Measurements from ENCODE around the gene LRP1-AS.
"Not testable (repeated sequence)": the region's sequence is repeated elsewhere in the genome, so short reads cannot be mapped to it uniquely, and the experiment has no call there.

LRP1-AS gene

DNA sequence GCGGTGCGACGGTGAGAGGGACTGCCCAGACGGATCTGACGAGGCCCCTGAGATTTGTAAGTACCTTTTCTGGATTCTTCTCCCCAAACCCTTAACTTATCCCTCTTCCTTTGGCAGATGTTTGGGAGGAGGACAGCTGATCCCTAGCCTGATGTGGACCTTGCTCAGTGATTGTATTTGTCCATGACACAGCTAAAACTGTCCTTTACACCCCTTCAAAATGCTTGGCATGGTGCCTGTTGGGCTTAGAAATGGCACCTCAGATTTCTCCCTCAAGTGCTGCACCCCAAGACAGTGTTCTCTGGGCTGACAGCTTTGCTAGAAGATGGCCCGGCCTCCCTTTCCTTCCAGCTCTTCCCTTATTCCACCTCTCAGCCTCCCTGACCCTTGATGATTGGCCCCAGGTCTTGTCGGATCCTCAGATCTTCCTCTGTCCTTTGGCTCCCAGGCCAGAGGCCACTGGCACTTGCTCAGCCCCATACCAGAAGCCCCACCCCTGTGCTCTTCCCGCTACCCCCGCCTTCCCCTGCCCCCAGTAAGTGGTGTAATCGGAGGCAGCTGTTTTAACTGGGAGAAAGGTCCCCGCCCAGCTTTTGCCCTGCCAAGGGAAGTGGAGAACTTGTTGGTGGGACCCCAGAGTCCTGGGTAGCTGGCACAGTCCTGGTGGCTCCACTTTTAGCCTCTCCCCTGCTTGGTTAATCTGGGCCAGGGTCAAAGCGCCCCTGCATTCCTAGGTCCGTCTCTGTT, 8.7 kb downstream of the LRP1-AS start:
- no peak for FAIRE-seq

DNA sequence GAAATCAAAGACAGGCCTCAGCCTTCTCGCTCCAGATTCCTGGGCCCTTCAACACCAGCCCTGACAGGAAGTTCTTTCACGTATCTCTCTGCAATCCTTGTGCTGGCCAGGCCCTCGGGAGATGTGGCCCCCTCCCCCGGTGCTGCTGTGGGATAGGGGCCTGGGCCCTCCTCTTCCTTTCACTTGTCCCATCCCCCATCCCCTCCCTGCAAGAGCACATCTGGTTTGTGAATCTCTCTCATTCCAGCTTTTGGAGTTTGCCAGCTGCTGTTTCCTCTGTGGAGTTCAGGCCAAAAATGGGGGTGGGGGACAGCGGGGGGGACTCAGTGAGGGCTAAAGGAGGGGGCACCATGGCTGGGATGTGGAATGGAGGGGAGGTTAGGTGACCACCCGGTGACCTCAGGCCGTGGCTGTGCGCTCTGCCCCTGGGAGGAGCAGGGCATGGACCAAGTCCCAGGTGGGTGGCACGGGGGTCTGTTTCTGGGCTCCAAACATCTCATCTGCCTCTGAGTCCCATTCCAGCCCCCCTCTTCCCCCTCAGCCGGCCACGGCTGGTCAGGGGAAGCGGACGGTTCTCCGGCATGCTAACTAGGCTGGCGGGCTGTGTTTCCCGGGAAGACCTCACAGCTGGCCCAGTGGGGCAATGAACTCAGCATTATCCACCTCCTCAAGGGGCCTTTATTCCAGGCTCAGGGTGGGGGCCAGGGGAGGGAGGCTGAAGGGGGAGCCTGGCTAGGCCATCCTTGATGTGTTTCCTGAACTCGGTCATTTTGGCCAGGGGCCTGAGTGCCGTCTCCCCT, 11.7 kb downstream of the LRP1-AS start:
- FAIRE-seq: no peak

DNA sequence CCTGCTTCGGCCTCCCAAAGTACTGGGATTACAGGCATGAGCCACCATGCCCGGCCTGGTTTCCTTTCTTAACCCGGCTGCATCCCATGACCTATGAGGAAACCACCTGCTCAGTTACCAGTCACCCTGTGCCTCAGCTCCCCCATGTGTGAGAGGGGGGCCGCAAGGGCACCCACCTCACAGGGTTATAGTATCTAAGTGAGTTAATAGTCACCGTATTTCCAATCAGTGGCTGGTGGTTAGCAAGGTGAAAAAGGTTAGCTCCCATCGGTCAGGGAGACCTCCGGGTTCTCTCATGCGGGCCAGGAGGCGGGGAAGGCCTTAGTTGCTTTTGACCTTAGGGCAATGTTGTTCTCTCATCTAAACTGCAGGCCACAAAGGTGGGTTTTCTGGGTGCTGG, 12.5 kb downstream of the LRP1-AS start:
- no peak for FAIRE-seq

DNA sequence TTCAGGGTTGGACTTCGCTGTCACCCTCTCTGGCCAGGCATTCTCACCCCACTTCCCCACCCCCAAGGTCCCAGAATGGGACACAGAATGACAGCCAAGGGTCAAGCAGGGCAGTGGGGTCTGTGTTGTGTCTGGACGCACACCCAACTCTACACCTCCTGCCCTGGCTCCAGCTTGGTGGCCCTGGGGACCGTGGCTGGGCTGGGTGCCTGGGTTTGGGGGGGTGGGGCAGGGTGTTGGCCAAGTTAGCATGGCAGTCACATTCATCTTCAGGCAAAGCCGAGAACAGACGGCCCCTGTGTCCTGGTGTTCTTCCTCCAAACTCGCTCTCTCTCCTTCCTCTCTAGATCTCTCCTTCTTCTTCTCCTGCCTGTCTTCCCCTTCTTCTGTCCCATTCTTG, 13.5 kb downstream of the LRP1-AS start:
- FAIRE-seq: no peak

DNA sequence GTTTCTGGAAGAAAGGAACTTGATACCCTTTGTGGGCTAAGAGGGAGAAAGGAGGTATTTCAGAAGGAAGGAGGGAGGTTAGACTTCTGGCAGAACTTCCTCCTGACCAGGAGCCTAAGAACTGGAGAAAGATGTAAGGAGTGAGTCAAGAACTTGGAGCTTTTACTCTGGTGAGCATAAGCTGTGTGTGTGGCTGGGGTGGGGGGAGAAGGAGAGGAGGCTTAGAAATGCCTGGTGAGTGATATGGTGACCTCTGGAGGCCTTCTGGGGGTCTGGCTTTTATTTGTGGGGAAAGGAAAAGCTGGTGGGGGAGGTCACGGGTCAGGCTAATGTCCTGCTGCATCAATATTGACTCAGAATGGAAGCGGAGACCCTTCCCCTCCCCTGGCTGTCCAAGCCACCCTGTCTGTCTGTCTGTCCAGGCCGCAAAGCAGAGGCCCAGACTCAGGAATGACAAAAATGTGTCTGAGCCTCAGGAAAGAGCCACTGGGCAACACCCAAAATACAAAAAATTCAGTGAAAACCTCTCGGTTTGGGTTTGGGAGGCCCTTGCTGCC, 14.3 kb downstream of the LRP1-AS start:
- no peak for FAIRE-seq

DNA sequence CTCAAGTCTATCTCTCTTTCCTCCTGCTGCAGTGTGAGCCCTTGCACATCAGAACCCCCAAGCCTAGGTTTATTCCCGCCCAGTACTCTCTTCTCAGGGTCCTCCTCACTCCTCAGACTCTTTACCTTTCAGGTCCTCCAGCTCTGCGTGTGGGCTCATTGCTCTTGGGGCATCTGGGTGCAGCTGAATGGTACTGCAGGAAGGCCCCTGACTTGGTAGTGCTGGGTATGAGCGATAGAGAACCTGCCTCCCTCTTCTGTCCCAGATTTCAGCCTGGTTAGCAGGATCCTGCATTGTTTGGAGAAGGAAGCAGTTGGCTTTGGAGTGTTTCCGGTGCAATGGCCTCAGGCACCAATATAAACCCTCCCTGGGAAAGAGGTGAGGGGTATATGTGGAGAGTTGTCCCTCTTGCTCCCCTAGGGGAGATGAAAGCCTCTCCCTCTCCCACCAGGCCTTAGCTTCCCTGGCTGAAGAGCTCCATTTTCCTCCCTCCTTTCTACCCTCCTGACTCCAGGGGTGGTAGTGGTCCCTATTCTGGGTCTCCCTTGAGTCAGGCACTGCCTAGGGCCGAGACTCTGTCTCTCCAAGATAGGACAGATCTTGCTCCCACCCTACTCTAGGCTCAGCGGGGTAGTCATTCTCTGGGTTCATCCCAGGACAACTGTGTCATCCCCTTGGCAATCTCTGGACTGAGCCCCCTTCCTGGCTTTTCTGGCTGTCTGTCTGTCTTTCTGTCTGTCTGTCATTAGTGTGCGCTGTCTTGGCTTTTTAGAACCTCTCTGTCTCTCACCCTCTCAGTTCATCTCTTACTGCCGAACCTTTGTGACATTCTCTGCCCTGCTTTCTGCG, 15.3 kb downstream of the LRP1-AS start:
- FAIRE-seq: no peak

DNA sequence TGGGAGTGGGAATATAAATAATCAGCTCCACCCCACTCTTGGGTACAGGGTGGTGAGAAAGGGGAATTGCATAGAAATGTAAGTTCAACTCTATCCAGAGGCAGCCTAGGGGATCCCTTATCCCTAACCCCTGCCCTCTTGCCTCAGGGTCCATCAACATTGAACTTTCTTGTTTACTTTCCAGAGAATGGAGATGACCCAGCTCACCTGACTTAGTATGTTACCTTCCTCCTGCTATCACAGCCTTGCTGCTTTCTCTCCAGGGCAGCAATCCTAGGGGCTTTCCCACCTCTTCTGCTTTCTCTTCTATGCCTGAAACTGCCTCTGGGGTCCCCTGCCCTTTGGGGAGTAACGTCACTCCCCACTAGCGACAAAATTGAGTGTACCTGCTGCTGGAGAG, 16.5 kb downstream of the LRP1-AS start:
- no peak for FAIRE-seq

DNA sequence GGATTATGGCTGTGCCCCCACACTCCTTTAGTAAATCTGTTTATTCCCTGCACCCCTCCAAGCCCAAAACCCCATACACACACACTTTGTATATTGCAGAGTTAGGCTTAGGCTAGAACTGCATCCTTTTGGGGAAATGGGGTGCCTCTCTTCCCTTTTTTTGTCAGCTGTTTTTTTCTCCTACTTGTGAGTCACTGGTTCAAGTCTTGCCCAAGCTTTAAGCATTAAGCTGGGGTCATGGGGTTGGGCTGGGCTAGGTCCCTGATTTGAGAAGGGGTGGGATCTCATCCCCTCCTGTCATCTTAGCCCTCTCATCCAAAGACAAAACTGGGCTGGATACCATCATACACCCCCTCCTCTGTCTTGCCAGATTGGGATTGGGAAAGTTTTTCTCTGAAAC, 17.5 kb downstream of the LRP1-AS start:
- no peak for FAIRE-seq

DNA sequence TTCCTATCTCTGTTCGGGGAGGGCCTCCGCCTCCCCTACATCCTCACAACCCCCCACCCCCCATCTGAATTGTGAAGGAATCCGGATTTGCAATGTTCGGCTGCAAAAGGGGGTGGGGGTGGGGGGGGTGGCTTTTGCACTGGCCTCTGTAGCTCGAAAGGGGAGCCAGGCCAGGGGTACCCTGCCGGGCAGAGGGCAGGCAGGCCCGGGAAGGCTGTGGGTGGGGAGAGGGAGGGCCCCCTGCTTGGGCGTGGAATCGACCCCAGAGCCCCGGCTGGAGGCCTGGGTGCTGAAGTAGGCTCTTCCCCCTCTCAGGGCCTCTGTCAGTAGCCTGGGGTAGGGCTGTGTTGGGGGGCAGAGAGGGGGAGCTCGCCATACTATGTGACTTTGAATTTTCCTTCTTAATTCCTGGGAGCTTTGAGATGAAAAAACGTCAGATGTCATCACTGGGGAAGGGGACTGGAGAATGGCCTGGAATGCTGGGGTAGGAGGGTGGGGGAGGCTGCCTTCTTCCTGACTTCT, 18.0 kb downstream of the LRP1-AS start:
- FAIRE-seq: no peak

DNA sequence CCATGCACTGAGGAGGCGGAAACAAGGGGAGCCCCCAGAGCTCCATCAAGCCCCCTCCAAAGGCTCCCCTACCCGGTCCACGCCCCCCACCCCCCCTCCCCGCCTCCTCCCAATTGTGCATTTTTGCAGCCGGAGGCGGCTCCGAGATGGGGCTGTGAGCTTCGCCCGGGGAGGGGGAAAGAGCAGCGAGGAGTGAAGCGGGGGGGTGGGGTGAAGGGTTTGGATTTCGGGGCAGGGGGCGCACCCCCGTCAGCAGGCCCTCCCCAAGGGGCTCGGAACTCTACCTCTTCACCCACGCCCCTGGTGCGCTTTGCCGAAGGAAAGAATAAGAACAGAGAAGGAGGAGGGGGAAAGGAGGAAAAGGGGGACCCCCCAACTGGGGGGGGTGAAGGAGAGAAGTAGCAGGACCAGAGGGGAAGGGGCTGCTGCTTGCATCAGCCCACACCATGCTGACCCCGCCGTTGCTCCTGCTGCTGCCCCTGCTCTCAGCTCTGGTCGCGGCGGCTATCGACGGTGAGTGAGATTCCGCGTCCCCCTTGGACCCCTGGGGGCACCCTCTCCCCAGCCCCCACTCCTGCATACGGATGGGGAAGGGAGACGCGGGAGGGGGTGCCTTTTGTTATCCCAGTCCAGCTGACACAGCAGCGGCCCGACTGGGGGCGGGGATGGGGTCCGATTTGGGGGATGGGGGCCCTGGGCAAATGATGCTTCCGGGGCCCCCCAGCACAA, 18.7 kb downstream of the LRP1-AS start:
- no peak for FAIRE-seq

DNA sequence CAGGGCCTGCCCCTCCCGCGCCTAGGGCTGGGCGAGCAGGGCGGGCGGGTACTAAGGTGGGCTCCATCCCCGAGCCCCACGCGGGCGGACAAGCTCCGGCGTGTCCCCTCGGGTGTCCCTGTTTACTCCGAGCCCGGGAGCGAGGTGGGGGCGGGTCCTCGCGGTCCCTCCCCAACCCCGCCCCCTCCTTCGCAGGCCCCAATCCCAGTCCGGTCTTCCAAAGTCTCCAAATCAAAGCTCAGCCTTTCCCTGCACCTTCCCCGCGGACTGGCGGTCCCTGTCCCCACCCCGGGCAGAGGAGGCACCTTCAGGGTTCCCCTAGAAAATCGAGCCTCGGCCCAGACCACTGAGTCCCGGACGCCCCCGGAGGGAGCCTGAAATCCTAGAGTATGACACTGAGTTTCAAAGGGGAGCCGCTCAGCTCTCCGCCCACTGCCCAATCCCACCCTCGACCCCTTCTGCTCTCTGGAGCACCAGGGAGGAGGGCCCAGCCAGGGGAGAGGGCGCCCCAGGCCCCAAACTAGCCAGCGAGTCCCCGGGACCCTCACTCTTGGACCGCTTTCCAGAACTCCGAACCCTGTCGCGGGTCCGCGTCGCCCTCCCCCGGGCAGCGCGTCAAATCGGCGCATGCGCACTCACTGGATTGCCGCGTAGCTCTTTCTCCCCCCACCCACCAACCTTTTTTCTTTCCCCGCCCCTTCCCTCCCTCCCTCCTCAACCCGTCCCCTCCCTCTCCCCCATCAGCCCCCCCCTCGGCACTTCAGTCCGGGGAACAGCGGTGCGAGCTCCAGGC, 19.5 kb downstream of the LRP1-AS start, which contains the start of gene LRP1:
TSS of gene LRP1 (plus strand) at position 758 of the 793 bp plus-strand sequence. CDS start 482 bp downstream, outside the sequence.
- FAIRE-seq: no peak

DNA sequence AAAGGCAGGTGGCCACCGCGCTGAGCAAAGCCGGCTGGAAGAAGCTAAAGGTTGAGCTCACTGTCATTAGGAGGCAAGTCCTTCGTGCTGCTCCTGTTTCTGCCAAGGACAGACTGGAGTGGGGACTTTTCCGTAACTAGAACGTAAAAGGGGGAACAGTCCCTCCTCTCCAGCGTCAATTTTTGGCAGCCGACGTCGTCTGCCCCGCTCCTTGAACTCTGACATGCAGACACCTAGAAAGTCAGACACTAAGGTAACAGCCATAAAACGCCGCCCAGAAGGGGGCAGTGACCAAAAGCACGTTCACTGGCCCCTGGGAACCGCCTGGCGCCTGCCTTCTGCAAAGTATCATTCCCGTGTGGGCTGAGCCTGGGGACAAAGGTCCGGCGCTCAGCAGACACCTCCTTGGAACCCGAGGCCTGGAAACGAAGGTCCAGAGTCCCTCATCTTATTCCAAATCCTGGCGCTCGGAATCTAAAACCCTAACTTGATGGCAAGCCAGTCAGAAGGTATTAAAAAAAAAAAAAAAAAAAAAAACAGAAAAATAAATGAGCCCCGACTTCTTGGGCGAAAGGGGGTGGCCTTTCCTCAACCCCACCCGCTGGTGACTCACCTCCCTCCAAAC, 20.2 kb downstream of the LRP1-AS start:
- FAIRE-seq: no peak

DNA sequence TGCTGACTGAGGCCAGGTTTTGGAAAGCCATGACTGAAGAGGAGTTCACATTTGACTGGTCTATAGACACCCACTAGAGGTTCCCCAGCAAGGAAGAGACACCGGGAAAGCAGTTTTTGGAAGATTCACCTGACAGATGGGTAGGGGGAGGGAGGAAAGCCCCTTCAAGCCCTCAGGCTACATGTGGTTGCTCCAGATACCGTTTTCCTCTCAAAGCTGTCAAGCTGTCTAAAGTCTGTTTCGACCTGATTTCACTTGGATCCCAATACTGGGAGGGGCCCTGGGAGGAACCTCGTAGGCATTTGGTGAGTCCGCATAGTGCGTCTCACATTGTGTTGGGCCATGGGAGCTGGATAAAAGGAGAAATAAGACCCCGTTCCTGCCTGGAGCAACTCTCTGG, 20.9 kb downstream of the LRP1-AS start:
- FAIRE-seq: no peak

DNA sequence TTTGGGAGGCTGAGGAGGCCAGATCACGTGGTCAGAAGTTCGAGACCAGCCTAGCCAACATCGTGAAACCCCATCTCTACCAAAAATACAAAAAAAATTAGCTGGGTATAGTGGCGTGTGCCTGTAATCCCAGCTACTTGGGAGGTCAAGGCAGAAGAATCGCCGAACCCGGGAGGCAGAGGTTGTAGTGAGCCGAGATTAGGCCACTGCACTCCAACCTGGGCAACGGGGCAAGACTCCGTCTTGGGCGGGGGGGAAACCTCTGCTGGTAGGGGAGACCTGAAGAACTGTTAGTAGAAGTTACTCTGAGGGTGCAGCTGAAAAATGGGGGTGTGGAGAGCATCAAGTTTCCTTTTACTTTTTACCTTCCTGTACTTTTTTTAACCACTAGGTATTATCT, 21.4 kb downstream of the LRP1-AS start:
- no peak for FAIRE-seq

DNA sequence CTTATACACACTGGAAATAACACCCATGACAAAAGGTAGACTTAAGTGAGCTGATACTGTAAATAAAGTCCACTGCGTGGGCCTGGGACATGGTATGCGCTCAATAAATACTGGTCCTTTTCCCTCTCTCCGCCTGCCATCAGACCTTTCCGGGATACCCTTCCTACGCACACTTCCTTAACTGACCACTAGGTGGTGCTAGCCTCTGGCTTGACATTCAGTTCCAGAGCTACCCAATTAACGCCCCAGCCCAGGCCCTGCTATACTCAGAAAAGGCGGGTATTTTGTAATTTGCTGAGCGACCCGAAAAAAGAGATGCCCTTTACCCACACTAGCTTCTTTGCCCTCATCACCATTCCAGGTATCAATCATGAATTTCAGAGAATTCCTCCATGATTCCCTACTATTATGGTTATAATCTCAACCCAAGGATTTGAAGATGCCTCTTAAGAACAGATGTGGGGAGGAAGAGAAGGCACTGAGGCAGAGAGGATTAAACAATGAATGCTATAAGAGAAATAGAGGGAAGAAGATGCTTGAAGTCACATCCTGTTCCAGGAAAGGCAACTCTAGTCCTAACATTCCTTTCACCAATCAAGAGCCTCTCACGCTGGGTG, 23.1 kb downstream of the LRP1-AS start:
- FAIRE-seq: no peak

DNA sequence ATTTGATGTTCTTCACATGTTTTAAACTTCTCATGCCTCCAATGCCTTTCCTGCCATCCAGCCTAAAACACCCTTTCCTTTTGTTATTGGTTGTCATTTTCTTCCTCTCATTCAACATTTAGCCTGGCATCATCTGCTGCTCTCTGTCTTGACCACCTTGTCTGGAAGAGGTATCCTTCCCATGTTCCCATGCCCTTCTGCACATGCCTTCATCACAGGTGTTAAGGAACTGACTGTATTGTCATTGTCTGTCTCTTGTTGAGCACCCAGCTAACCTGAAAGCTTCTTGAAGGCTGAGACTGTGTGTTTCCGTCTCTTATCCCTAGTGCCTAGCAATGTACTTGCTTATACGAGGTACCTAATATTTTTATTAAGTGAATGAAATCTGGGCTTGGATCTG, 23.6 kb downstream of the LRP1-AS start:
- FAIRE-seq: no peak

DNA sequence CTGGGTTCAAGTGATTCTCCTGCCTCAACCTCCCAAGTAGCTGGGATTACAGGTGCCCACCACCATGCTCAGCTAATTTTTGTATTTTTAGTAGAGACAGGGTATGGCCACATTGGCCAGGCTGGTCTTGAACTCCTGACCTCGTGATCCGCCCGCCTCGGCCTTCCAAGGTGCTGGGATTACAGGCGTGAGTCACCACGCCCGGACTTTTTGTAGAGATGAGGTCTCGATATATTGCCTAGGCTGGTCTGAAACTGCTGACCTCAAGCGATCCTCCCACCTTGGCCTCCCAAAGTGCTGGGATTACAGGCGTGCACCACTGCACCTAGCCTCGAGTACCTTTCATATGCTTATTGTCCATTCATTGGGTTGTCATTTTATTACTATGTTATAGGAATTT, 26.7 kb downstream of the LRP1-AS start:
- not testable (repeated sequence) for FAIRE-seq

DNA sequence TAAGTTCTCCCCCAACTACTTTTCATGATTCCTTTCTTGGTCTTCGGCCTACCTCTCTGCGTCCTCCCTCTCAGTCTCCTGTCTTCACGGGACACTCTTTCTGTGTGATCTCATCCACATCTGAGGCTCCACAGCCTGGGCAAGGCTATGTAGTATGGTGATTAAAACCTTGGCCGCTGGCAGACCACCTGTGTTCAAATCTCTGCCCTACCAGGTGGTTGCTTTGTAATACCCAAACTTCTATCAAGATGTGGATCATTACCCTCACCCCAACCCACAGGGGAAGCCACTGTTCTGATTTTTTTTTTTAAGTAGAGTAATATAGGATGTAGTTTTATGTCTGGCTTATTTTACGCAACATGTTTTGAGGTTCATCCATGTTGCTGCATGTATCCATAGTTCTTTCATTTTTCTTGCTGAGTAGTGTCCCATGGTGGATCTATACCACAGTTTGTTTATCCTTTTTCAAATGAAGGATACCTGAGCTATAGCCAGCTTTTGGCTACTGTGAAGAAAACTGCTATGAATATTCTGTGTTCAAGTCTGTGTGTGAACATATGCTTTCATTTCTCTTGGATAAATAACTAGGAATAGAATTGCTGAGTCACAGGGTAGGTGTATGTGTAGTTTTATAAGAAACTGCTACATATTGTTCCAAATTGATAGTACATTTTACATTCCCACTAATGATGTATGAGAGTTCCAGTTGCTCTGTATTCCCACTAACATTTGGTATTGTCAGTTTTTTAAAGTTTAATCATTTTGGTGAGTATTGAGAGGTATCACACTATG, 27.9 kb downstream of the LRP1-AS start:
- no peak for FAIRE-seq

DNA sequence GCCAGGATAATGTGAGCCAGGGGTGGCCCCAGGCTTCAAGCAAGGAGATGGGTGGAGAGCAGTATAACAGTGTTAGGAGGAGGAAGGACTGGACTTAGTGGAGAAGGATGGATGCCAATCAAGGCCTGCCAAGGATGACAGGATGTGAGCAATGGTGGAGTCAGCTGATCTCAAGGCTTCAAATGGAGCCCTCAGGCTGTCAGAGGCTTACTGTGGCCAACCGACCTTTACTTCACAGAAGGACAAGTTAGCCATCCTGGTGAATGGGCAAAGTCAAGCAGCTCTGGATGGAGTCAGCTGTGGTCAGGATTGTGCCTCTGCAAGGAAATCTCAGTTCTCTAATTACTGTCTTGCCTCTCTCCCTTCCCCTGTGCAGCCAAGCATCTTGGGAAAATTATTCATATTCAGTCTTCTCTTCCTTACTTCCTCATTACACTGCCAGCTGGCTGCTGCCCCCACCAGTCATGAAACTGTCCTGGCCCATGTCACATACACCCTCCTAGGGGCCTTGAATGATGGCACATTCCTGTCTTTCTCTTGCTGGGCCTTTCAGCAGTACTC, 28.6 kb downstream of the LRP1-AS start:
- FAIRE-seq: no peak

All from A204.1 (cell line).